ENCODE data around the gene TNFRSF1A. TPM values are rescaled to one million over a fixed set of nuclear protein-coding genes. Genes with fewer than 3 reads are reported as not detected.

The TNFRSF1A gene
- total and polyA plus RNA-seq, 9 of the 15 experiments (the other 6 are each of a cell fraction or from before 2014, with no cell fraction given), result 0.76 to 43.5 (median 30.0) TPM

- TF ChIP-seq, protein P1, sequence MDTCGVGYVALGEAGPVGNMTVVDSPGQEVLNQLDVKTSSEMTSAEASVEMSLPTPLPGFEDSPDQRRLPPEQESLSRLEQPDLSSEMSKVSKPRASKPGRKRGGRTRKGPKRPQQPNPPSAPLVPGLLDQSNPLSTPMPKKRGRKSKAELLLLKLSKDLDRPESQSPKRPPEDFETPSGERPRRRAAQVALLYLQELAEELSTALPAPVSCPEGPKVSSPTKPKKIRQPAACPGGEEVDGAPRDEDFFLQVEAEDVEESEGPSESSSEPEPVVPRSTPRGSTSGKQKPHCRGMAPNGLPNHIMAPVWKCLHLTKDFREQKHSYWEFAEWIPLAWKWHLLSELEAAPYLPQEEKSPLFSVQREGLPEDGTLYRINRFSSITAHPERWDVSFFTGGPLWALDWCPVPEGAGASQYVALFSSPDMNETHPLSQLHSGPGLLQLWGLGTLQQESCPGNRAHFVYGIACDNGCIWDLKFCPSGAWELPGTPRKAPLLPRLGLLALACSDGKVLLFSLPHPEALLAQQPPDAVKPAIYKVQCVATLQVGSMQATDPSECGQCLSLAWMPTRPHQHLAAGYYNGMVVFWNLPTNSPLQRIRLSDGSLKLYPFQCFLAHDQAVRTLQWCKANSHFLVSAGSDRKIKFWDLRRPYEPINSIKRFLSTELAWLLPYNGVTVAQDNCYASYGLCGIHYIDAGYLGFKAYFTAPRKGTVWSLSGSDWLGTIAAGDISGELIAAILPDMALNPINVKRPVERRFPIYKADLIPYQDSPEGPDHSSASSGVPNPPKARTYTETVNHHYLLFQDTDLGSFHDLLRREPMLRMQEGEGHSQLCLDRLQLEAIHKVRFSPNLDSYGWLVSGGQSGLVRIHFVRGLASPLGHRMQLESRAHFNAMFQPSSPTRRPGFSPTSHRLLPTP (IDR thresholded peaks at IDR 0.05; ENCODE audit: borderline replicate concordance, extremely low read depth, insufficient read length), result no peak
- TF ChIP-seq KDM4B (IDR thresholded peaks at IDR 0.05; ENCODE audit: borderline replicate concordance in 2 of 2, low read depth in 1 of 2) (peak in 1 of 2 experiments; percentile 39; a peak in 1 of 4 replicates), ZFP36 (IDR thresholded peaks at IDR 0.05; ENCODE audit: low read depth, low read length, partially characterized antibody) (no peak), ATF7 (IDR thresholded peaks at IDR 0.05) (peak; percentile 67), HDAC3 (IDR thresholded peaks at IDR 0.05; ENCODE audit: borderline replicate concordance, partially characterized antibody) (no peak), CCNT2 (IDR thresholded peaks at IDR 0.05; ENCODE audit: borderline replicate concordance, extremely low read depth, insufficient read length, low read depth, low read length) (peak; percentile 86), SMAD1 (IDR thresholded peaks at IDR 0.05; ENCODE audit: low read depth, low read length, partially characterized antibody) (no peak), HNRNPH1 (optimal IDR thresholded peaks at IDR 0.05; ENCODE audit: low read depth, low read length) (no peak), MCM2 (IDR thresholded peaks at IDR 0.05; ENCODE audit: low read depth) (no peak), ARID1B (IDR thresholded peaks at IDR 0.05) (peak; percentile 41; the same call in 1 of the 2 replicates)
- TF ChIP-seq, protein P2, sequence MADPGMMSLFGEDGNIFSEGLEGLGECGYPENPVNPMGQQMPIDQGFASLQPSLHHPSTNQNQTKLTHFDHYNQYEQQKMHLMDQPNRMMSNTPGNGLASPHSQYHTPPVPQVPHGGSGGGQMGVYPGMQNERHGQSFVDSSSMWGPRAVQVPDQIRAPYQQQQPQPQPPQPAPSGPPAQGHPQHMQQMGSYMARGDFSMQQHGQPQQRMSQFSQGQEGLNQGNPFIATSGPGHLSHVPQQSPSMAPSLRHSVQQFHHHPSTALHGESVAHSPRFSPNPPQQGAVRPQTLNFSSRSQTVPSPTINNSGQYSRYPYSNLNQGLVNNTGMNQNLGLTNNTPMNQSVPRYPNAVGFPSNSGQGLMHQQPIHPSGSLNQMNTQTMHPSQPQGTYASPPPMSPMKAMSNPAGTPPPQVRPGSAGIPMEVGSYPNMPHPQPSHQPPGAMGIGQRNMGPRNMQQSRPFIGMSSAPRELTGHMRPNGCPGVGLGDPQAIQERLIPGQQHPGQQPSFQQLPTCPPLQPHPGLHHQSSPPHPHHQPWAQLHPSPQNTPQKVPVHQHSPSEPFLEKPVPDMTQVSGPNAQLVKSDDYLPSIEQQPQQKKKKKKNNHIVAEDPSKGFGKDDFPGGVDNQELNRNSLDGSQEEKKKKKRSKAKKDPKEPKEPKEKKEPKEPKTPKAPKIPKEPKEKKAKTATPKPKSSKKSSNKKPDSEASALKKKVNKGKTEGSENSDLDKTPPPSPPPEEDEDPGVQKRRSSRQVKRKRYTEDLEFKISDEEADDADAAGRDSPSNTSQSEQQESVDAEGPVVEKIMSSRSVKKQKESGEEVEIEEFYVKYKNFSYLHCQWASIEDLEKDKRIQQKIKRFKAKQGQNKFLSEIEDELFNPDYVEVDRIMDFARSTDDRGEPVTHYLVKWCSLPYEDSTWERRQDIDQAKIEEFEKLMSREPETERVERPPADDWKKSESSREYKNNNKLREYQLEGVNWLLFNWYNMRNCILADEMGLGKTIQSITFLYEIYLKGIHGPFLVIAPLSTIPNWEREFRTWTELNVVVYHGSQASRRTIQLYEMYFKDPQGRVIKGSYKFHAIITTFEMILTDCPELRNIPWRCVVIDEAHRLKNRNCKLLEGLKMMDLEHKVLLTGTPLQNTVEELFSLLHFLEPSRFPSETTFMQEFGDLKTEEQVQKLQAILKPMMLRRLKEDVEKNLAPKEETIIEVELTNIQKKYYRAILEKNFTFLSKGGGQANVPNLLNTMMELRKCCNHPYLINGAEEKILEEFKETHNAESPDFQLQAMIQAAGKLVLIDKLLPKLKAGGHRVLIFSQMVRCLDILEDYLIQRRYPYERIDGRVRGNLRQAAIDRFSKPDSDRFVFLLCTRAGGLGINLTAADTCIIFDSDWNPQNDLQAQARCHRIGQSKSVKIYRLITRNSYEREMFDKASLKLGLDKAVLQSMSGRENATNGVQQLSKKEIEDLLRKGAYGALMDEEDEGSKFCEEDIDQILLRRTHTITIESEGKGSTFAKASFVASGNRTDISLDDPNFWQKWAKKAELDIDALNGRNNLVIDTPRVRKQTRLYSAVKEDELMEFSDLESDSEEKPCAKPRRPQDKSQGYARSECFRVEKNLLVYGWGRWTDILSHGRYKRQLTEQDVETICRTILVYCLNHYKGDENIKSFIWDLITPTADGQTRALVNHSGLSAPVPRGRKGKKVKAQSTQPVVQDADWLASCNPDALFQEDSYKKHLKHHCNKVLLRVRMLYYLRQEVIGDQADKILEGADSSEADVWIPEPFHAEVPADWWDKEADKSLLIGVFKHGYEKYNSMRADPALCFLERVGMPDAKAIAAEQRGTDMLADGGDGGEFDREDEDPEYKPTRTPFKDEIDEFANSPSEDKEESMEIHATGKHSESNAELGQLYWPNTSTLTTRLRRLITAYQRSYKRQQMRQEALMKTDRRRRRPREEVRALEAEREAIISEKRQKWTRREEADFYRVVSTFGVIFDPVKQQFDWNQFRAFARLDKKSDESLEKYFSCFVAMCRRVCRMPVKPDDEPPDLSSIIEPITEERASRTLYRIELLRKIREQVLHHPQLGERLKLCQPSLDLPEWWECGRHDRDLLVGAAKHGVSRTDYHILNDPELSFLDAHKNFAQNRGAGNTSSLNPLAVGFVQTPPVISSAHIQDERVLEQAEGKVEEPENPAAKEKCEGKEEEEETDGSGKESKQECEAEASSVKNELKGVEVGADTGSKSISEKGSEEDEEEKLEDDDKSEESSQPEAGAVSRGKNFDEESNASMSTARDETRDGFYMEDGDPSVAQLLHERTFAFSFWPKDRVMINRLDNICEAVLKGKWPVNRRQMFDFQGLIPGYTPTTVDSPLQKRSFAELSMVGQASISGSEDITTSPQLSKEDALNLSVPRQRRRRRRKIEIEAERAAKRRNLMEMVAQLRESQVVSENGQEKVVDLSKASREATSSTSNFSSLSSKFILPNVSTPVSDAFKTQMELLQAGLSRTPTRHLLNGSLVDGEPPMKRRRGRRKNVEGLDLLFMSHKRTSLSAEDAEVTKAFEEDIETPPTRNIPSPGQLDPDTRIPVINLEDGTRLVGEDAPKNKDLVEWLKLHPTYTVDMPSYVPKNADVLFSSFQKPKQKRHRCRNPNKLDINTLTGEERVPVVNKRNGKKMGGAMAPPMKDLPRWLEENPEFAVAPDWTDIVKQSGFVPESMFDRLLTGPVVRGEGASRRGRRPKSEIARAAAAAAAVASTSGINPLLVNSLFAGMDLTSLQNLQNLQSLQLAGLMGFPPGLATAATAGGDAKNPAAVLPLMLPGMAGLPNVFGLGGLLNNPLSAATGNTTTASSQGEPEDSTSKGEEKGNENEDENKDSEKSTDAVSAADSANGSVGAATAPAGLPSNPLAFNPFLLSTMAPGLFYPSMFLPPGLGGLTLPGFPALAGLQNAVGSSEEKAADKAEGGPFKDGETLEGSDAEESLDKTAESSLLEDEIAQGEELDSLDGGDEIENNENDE (IDR thresholded peaks at IDR 0.05; ENCODE audit: low read depth, low read length), result no peak
Observed at GRCh38 chr12:6383572-6384498, 42.0 kb upstream of the TNFRSF1A start, which contains the start of gene LTBR (continued).

All from K562 (cell line).